Measurements from ENCODE around the gene COL16A1.

Gene COL16A1

DNA sequence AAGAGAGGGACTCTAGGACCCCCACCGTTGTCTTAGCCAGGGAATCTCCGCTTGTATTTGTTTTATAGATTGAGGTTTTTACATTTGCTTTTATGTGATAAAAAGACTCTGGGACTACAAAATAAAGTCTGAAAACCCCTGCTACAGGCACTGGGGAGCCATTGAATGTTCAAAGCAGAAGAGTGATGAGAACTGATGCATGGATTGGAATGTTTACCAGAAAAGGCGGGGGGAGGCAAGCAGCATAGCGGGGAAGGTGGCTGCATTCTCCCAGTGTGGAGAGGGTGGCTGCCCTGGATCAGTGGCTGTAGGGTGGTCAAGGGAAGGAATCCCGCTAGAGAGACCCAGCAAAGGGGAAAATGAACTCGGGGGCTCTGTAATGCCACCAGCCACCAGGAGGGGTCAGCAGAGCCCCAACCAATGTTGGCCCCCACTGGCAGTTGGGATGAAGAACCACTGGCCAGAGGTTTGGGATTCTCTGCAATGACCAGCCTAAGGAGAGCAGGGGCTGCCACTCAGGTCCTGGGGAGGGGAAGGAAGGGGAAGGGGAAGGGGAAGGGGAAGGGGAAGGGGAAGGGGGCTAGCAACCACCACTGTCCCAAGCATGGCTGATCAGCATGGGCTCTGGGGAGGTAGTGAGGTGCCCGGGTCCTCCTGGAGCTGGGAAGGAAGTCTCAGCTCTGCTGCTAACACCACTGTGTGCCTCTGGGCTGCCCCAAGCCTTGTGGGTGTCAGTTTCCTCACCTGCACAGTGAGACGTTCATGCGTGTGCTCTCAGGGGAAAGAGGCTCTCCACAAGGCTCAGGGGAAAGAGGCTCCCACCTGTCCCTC, 40.0 kb downstream of the COL16A1 start:
- TF ChIP-seq CTCF (IDR thresholded peaks at IDR 0.05) = peak; percentile 94

GRCh38 chr1:31662463-31662862, 41.4 kb downstream of the COL16A1 start:
- no peak for TF ChIP-seq CTCF (IDR thresholded peaks at IDR 0.05)

DNA sequence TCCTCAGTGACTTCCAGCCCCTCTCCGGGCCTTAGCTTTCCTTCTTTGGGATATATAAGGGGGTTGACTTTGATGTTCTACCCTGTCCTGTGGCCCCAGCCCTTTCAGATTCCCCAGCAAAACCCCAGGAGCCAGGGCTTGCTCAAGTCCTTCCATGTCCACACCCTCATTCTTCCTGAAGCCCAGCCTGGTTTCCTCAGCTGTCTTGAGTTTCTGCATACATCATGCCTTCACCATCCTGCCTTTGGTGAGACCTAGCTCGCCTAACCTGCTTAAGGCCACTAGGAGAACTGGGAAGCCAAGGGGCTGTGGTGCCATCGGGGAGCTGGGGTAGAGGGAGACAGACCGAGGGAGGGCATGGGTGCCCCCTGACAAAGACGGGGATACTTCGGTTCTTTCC, 42.0 kb downstream of the COL16A1 start:
- no peak for TF ChIP-seq CTCF (IDR thresholded peaks at IDR 0.05)

DNA sequence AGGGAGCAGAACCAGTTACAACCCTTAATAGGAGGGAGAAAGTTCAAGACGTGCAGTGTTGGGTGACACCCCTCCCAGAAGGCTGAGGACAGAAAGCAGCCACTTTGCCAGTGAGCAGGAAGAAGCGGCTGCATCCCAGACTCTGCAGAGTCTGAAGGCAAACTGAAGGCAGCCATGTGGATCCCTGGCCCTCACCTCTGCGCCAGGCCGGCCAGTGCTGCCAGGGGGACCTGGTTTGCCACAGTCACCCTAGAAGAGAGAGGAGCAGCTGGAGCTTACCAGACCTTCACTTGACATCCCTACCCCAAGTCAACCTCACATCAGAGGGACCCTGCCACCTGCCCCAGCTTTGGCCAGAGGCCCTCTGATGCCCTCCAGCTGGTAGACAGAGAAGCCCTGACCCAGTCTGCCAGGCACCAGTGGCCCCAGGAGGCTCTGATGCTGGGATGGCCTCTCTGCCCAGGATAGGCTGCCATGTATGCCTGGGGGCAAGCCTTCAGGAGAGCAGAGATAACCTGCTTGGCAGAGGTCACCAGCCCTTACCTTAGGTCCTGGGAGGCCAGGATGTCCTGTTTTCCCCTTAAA, 42.9 kb downstream of the COL16A1 start:
- TF ChIP-seq CTCF (IDR thresholded peaks at IDR 0.05) = no peak

DNA sequence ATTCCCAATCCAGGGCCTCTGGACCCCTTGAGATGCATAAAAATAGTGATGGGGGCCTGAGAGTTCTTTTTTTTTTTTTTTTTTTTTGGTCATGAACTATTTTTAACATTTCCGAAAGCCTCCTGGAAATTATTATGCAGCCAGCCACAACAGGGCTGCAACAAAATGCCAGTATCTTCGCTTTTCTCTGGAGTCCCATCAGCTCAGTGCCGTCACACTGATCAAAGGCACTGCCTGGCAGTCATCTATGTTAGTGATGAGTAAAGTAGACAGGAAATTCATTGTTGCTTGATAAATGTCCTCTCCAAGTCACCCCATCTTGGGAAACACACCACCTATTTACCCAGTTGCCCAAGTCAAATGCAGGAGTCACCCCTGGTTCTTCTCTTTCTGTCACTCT, 43.9 kb downstream of the COL16A1 start:
- no peak for TF ChIP-seq CTCF (IDR thresholded peaks at IDR 0.05)

GRCh38 chr1:31658721-31659120, 45.1 kb downstream of the COL16A1 start:
- TF ChIP-seq CTCF (IDR thresholded peaks at IDR 0.05) = no peak

- no peak for TF ChIP-seq CTCF (IDR thresholded peaks at IDR 0.05)
Observed at GRCh38 chr1:31657972-31658510, 45.8 kb downstream of the COL16A1 start.

Measured in LNCAP (cell line).